ENCODE data around the gene EXOC4.

DNA sequence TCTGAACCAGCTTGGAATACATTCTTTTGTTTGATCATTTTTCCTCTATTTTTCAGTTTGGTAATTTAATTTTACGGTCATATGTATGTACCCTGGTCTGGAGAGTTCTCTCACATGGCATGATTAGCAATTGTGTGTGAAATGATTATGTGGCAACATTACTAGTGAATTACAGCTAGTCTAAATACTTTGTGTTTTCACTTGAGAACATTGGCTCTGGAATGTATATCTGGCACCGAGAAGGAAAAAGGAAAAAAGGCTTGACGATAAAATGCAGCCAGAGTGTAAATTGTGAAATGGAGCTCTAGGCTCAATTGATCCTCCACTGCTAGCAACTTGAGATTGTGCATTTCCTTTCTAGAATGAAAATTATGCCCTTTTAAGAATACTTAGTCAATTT, 397.2 kb downstream of the EXOC4 start:
- TF ChIP-seq, protein P1, sequence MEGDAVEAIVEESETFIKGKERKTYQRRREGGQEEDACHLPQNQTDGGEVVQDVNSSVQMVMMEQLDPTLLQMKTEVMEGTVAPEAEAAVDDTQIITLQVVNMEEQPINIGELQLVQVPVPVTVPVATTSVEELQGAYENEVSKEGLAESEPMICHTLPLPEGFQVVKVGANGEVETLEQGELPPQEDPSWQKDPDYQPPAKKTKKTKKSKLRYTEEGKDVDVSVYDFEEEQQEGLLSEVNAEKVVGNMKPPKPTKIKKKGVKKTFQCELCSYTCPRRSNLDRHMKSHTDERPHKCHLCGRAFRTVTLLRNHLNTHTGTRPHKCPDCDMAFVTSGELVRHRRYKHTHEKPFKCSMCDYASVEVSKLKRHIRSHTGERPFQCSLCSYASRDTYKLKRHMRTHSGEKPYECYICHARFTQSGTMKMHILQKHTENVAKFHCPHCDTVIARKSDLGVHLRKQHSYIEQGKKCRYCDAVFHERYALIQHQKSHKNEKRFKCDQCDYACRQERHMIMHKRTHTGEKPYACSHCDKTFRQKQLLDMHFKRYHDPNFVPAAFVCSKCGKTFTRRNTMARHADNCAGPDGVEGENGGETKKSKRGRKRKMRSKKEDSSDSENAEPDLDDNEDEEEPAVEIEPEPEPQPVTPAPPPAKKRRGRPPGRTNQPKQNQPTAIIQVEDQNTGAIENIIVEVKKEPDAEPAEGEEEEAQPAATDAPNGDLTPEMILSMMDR (IDR thresholded peaks at IDR 0.05) = no peak
- TF ChIP-seq POLR2A (IDR thresholded peaks at IDR 0.05) (no peak), EP300 (IDR thresholded peaks at IDR 0.05) (no peak), POLR2AphosphoS5 (IDR thresholded peaks at IDR 0.05) (no peak)
